HG02981 (cell line): ENCODE data around the gene SYT8.

Experiments used
- ATAC-seq: cut with Tn5 transposase; IDR thresholded peaks from one replicate; pipeline ENCODE4 v1.9.1; 2021; ENCODE audit warnings: mild to moderate bottlenecking, moderate library complexity; ENCODE audit not compliant: unreplicated experiment

Gene SYT8

GRCh38 chr11:1817000-1817399 is 17.8 kb upstream of the SYT8 start:
- ATAC-seq = no peak

- ATAC-seq = no peak
Measured at GRCh38 chr11:1817511-1817910, 17.3 kb upstream of the SYT8 start.

GRCh38 chr11:1819074-1819473 is 15.7 kb upstream of the SYT8 start:
- ATAC-seq = no peak

- no peak for ATAC-seq
Measured at GRCh38 chr11:1820463-1821325, 14.1 kb upstream of the SYT8 start.

- ATAC-seq = no peak
Measured at GRCh38 chr11:1821562-1821961, 13.2 kb upstream of the SYT8 start.

GRCh38 chr11:1822648-1823375 is 12.0 kb upstream of the SYT8 start:
- no peak for ATAC-seq

GRCh38 chr11:1823376-1824220 is 11.2 kb upstream of the SYT8 start:
- ATAC-seq = no peak

GRCh38 chr11:1824221-1825038 is 10.4 kb upstream of the SYT8 start:
- ATAC-seq = no peak

- ATAC-seq = no peak
Measured at GRCh38 chr11:1825039-1825740, 9.6 kb upstream of the SYT8 start.

- no peak for ATAC-seq
Measured at GRCh38 chr11:1825785-1826451, 8.9 kb upstream of the SYT8 start.

- ATAC-seq = no peak
Measured at GRCh38 chr11:1826552-1827094, 8.2 kb upstream of the SYT8 start.

GRCh38 chr11:1827095-1827813 is 7.5 kb upstream of the SYT8 start:
- no peak for ATAC-seq

GRCh38 chr11:1827931-1828330 is 6.9 kb upstream of the SYT8 start:
- ATAC-seq = no peak

- no peak for ATAC-seq
Measured at GRCh38 chr11:1828542-1828941, 6.2 kb upstream of the SYT8 start.

GRCh38 chr11:1829039-1829820 is 5.6 kb upstream of the SYT8 start:
- no peak for ATAC-seq

- no peak for ATAC-seq
Measured at GRCh38 chr11:1830004-1830321, 4.8 kb upstream of the SYT8 start.

- no peak for ATAC-seq
Measured at GRCh38 chr11:1830322-1831223, 4.2 kb upstream of the SYT8 start.
